Caco-2 (cell line): ENCODE data around the gene ZNF407. TPM values are rescaled to one million over a fixed set of nuclear protein-coding genes. Genes with fewer than 3 reads are reported as not detected.

Experiments used
- BruUV-seq: library from RNA; stranded (reverse); fragments of 400-500 nt; replicated peaks from 2 replicates; lab custom pipeline; 2021; lab: Mats Ljungman, UMichigan
- CTCF ChIA-PET: fragments of 300-600 bp; sonication (Branson Sonifier 250); formaldehyde crosslinking; loops from one replicate; lab custom pipeline; 2022; ENCODE audit warnings: antibody characterized with exemption; lab: Charles Lee
- POLR2A ChIA-PET: fragments of 300-600 bp; sonication (Branson Sonifier 250); formaldehyde crosslinking; loops from one replicate; lab custom pipeline; 2022; ENCODE audit warnings: antibody characterized with exemption; lab: Charles Lee
- DNase-seq, 2 experiments: peaks; one replicate each; pipeline versions ENCODE4 v3.0.0 to v3.0.0-alpha.2; 2020 to 2022
- H3K27me3 ChIP-seq: replicated peaks from 2 replicates; pipeline ENCODE4 v1.6.0; 2011; ENCODE audit warnings: low read length; ENCODE audit not compliant: control insufficient read depth, insufficient read depth
- H3K36me3 ChIP-seq: 2 replicates; pipeline ENCODE4 v1.5.1; 2011; ENCODE audit warnings: low read length; ENCODE audit not compliant: control insufficient read depth, insufficient read depth
- H3K4me1 ChIP-seq: fragments of 250-450 bp; sonication (Bioruptor Pico); 2 replicates; pipeline ENCODE4 v1.5.1; 2020; ENCODE audit warnings: mild to moderate bottlenecking
- H3K4me3 ChIP-seq: 2 replicates; pipeline ENCODE4 v1.5.1; 2011; ENCODE audit warnings: low read depth, mild to moderate bottlenecking, control low read depth, low read length
- H3K9me3 ChIP-seq: fragments of 250-450 bp; sonication (Bioruptor Pico); 2 replicates; pipeline ENCODE4 v1.5.1; 2020; ENCODE audit warnings: mild to moderate bottlenecking, moderate library complexity
- H3K27ac Mint-ChIP-seq: one replicate; pipeline ENCODE4 v1.8.0; 2022; ENCODE audit warnings: mixed read lengths; ENCODE audit not compliant: unreplicated experiment
- H3K27me3 Mint-ChIP-seq: one replicate; pipeline ENCODE4 v1.8.0; 2022; ENCODE audit warnings: mixed read lengths; ENCODE audit not compliant: insufficient read depth, unreplicated experiment
- H3K36me3 Mint-ChIP-seq: one replicate; pipeline ENCODE4 v1.8.0; 2022; ENCODE audit warnings: mild to moderate bottlenecking, mixed read lengths; ENCODE audit not compliant: insufficient read depth, unreplicated experiment
- H3K4me1 Mint-ChIP-seq: one replicate; pipeline ENCODE4 v1.8.0; 2022; ENCODE audit warnings: low read depth, mixed read lengths; ENCODE audit not compliant: unreplicated experiment
- H3K4me3 Mint-ChIP-seq: one replicate; pipeline ENCODE4 v1.8.0; 2022; ENCODE audit warnings: mild to moderate bottlenecking, moderate library complexity, mixed read lengths; ENCODE audit not compliant: unreplicated experiment
- H3K9me3 Mint-ChIP-seq: one replicate; pipeline ENCODE4 v1.8.0; 2022; ENCODE audit warnings: mixed read lengths; ENCODE audit not compliant: unreplicated experiment
- intact Hi-C: fragments of 100-400 bp; cut with micrococcal nuclease; formaldehyde crosslinking; loops from one replicate; pipeline ENCODE4 v1.10.0; 2022; ENCODE audit not compliant: unreplicated experiment
- total RNA-seq: library from RNA; stranded (reverse); gene quantifications from 2 replicates; pipeline ENCODE4 v1.2.3, GENCODE V29; 2022
- TF ChIP-seq, protein P1 (sequence below), 2 experiments: fragments of 200-600 bp in 1 of 2; IDR thresholded peaks; 1 replicate in 1 of 2; 2 replicates in 1 of 2; pipeline versions ENCODE4 v1.5.1 to v1.8.0; 2011 to 2022; ENCODE audit warnings: antibody characterized with exemption in 1 of 2, control low read depth in 1 of 2, inconsistent platforms in 1 of 2, low read depth in 1 of 2, low read length in 1 of 2, mild to moderate bottlenecking in 1 of 2, moderate library complexity in 1 of 2; ENCODE audit not compliant: insufficient read depth in 1 of 2, severe bottlenecking in 1 of 2, unreplicated experiment in 1 of 2

The ZNF407 gene
- total RNA-seq, 1 experiment from 2014 or later = 4.7 TPM

DNA sequence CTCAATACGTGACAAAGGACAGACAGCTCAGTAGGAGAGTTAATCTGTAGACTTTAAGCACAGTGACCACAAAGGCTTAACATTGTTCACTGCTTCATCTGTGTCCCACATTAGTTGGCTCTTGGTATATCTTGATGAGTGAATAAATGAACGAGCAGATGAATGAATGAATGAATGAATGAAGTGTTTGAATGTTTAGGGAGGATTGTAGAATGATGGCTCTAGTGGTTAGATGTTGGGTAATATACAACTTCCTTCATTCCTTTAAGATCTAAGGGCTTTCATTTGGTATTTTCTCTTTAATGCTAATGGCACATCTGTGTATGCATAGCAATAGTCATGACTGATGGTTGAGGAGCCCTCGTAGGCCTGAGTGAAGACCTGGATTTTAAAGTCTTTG is 40.5 kb downstream of the ZNF407 start:
- no peaks in the 10 kb centered on the region for H3K4me1 ChIP-seq
- no peaks in the 10 kb centered on the region for H3K27me3 ChIP-seq
- H3K4me3 ChIP-seq = no peak overlapping the region
- ChIA-PET CTCF (no interaction called here), POLR2A (no interaction called here)
- H3K9me3 ChIP-seq = no peaks in the 10 kb centered on the region
- H3K4me1 Mint-ChIP-seq = no peaks in the 10 kb centered on the region
- no peak for DNase-seq
- no peak overlapping the region for H3K4me3 Mint-ChIP-seq
- intact Hi-C loops = no loop called here
- TF ChIP-seq, protein P1, sequence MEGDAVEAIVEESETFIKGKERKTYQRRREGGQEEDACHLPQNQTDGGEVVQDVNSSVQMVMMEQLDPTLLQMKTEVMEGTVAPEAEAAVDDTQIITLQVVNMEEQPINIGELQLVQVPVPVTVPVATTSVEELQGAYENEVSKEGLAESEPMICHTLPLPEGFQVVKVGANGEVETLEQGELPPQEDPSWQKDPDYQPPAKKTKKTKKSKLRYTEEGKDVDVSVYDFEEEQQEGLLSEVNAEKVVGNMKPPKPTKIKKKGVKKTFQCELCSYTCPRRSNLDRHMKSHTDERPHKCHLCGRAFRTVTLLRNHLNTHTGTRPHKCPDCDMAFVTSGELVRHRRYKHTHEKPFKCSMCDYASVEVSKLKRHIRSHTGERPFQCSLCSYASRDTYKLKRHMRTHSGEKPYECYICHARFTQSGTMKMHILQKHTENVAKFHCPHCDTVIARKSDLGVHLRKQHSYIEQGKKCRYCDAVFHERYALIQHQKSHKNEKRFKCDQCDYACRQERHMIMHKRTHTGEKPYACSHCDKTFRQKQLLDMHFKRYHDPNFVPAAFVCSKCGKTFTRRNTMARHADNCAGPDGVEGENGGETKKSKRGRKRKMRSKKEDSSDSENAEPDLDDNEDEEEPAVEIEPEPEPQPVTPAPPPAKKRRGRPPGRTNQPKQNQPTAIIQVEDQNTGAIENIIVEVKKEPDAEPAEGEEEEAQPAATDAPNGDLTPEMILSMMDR (IDR thresholded peaks at IDR 0.05; ENCODE audit: insufficient read depth in 1 of 2, low read depth in 1 of 2, low read length in 1 of 2, severe bottlenecking in 1 of 2, unreplicated experiment in 1 of 2) = no peak
- no peaks in the 10 kb centered on the region for H3K9me3 Mint-ChIP-seq
- H3K36me3 Mint-ChIP-seq = no peaks in the 10 kb centered on the region
- no TSS peak for BruUV-seq
- H3K27me3 Mint-ChIP-seq = no peaks in the 10 kb centered on the region
- no peak overlapping the region for H3K27ac Mint-ChIP-seq
- H3K36me3 ChIP-seq = no peaks in the 10 kb centered on the region

DNA sequence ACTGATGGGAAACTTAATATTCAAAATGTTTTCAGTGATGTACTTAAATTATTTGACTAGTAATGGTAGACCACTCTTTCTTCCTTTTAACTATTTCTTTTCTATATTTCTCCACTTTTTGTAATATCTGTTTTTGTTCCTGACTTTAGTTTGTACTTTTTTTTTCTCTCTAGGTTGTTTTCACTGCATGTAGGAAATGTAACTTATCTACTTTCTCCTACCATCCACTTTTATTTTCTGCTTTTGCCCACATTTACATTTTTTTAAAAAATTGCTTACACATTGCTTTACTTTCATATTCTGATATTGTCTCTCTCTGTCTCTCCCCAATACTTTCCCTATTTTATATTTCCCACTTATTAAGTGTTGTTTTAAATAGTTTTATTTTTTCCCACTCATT is 47.0 kb downstream of the ZNF407 start:
- BruUV-seq = no TSS peak
- Histone ChIP-seq H3K4me1 (no peaks in the 10 kb centered on the region), H3K36me3 (no peaks in the 10 kb centered on the region), H3K4me3 (no peak overlapping the region), H3K27me3 (no peaks in the 10 kb centered on the region), H3K9me3 (no peaks in the 10 kb centered on the region)
- ChIA-PET CTCF (no interaction called here), POLR2A (no interaction called here)
- no peak overlapping the region for H3K4me3 Mint-ChIP-seq
- TF ChIP-seq, protein P1 (IDR thresholded peaks at IDR 0.05; ENCODE audit: insufficient read depth in 1 of 2, low read depth in 1 of 2, low read length in 1 of 2, severe bottlenecking in 1 of 2, unreplicated experiment in 1 of 2) = no peak
- H3K27me3 Mint-ChIP-seq = no peaks in the 10 kb centered on the region
- H3K36me3 Mint-ChIP-seq = no peaks in the 10 kb centered on the region
- no peak for DNase-seq
- intact Hi-C loops = no loop called here
- no peaks in the 10 kb centered on the region for H3K4me1 Mint-ChIP-seq
- no peak overlapping the region for H3K27ac Mint-ChIP-seq
- H3K9me3 Mint-ChIP-seq = no peaks in the 10 kb centered on the region

DNA sequence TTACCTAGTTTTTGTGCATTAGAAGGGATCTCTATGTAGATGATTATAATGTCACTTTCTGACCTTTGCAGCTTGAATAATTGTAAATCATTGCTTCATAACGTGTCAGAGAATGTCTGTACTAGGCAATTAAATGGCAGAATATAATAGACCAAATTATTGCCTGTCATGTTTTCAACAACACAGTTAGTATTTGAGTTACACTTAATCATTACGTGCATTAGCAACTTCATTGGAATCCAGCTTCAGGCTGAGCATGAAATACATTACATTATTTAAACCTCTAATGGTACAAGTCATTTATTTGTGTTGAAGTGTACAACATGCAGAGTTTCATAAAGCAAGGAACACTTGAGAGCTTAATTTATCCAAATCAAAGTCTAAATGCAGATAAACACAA is 48.0 kb downstream of the ZNF407 start:
- intact Hi-C loops = no loop called here
- POLR2A ChIA-PET = no interaction called here
- BruUV-seq = no TSS peak

More for the DNA sequence above, 48.0 kb downstream of the ZNF407 start:
- Histone ChIP-seq H3K4me1 (no peaks in the 10 kb centered on the region), H3K9me3 (no peaks in the 10 kb centered on the region), H3K4me3 (no peak overlapping the region), H3K27me3 (no peaks in the 10 kb centered on the region), H3K36me3 (no peaks in the 10 kb centered on the region)
- H3K4me1 Mint-ChIP-seq = no peaks in the 10 kb centered on the region
- no peak overlapping the region for H3K27ac Mint-ChIP-seq
- H3K36me3 Mint-ChIP-seq = no peaks in the 10 kb centered on the region
- no peaks in the 10 kb centered on the region for H3K27me3 Mint-ChIP-seq
- CTCF ChIA-PET = no interaction called here
- TF ChIP-seq, protein P1 (IDR thresholded peaks at IDR 0.05; ENCODE audit: insufficient read depth in 1 of 2, low read depth in 1 of 2, low read length in 1 of 2, severe bottlenecking in 1 of 2, unreplicated experiment in 1 of 2) = no peak
- no peaks in the 10 kb centered on the region for H3K9me3 Mint-ChIP-seq
- DNase-seq = no peak
- H3K4me3 Mint-ChIP-seq = no peak overlapping the region
